Smooth muscle cell (in vitro differentiated cells): ENCODE data around the gene KCNC3. TPM values are rescaled to one million over a fixed set of nuclear protein-coding genes. Genes with fewer than 3 reads are reported as not detected.

ENCODE experiments used
- DNase-seq: peaks from one replicate; lab custom pipeline; 2025; ENCODE audit not compliant: unreplicated experiment; lab: John Stamatoyannopoulos, UW
- H2AFZ ChIP-seq: fragments of 200-600 bp; sonication (generic); 2 replicates; pipeline ENCODE4 v1.6.0; 2016; ENCODE audit warnings: antibody characterized with exemption, low read depth, mild to moderate bottlenecking
- H3F3A ChIP-seq: fragments of 200-600 bp; sonication (generic); 2 replicates; pipeline ENCODE4 v1.6.0; 2017; ENCODE audit warnings: antibody characterized with exemption, low read depth
- H3K27ac ChIP-seq: fragments of 200-600 bp; sonication (generic); 2 replicates; pipeline ENCODE4 v1.5.1; 2016; ENCODE audit warnings: low read depth, mild to moderate bottlenecking
- H3K27me3 ChIP-seq: fragments of 200-600 bp; sonication (generic); 2 replicates; pipeline ENCODE4 v1.6.1; 2016; ENCODE audit warnings: low read depth, mild to moderate bottlenecking
- H3K36me3 ChIP-seq: fragments of 200-600 bp; sonication (generic); 2 replicates; pipeline ENCODE4 v1.5.1; 2016; ENCODE audit warnings: low read depth
- H3K4me1 ChIP-seq: fragments of 200-600 bp; sonication (generic); 2 replicates; pipeline ENCODE4 v1.5.1; 2016; ENCODE audit warnings: low read depth
- H3K4me2 ChIP-seq: fragments of 200-600 bp; sonication (generic); 2 replicates; pipeline ENCODE4 v1.6.0; 2016; ENCODE audit warnings: mild to moderate bottlenecking
- H3K4me3 ChIP-seq: fragments of 200-600 bp; sonication (generic); 2 replicates; pipeline ENCODE4 v1.5.1; 2016; ENCODE audit warnings: mild to moderate bottlenecking
- H3K79me2 ChIP-seq: fragments of 200-600 bp; sonication (generic); 2 replicates; pipeline ENCODE4 v1.6.0; 2016; ENCODE audit warnings: low read depth, mild to moderate bottlenecking
- H3K9ac ChIP-seq: fragments of 200-600 bp; sonication (generic); 2 replicates; pipeline ENCODE4 v1.6.0; 2016; ENCODE audit warnings: low read depth
- H3K9me3 ChIP-seq: fragments of 200-600 bp; sonication (generic); replicated peaks from 2 replicates; pipeline ENCODE4 v1.5.1; 2016; ENCODE audit warnings: low read depth
- H4K20me1 ChIP-seq: fragments of 200-600 bp; sonication (generic); 2 replicates; pipeline ENCODE4 v1.6.0; 2016; ENCODE audit warnings: low read depth
- WGBS: methylation state at CpG from one replicate; pipeline ENCODE4 v1.1.7; 2016; ENCODE audit warnings: low lambda C conversion rate; 5-methylcytosine and 5-hydroxymethylcytosine counted together
- polyA plus RNA-seq: library from polyadenylated mRNA; unstranded; fragments of >200 nt; fragmentation: Nextera tagmentation; extraction: Ambion mirVana; gene quantifications from 2 replicates; pipeline ENCODE4 v1.2.1, GENCODE V29; 2016
- total RNA-seq: library from RNA; depleted of rRNA; stranded (reverse); fragments of >200 nt; gene quantifications from 2 replicates; pipeline ENCODE4 v1.2.3, GENCODE V29; 2014
- TF ChIP-seq, protein P1 (sequence below): fragments of 200-600 bp; sonication (generic); IDR thresholded peaks from 2 replicates; pipeline ENCODE4 v1.5.1; 2017; ENCODE audit warnings: borderline replicate concordance, mild to moderate bottlenecking, antibody characterized with exemption; ENCODE audit not compliant: insufficient read depth, poor library complexity, severe bottlenecking

Gene KCNC3
- total and polyA plus RNA-seq, 2 experiments from 2014 or later = 0.46 to 1.4 TPM

DNA sequence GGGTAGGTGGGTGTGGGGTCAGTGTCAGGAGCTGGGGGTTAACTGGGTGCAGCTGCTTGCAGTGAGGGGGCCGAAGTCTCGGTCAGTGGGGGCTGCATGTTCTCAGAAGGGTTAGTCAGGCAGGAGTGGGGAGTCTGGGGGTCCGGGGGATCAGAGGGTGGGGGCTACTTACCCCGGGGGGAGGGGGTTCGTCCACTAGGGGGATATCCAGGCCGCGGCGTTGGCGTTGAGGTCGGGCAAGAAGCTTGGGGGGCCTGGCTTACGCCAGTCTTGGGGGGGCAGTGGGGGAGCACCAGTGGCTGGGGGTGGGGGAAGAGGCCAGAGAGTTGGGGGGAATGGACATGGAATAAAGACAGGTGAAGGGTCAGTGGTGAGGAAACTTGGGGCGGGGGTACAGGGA lies 9.1 kb downstream of the KCNC3 start:
- Histone ChIP-seq H3K9ac (no peak overlapping the region), H3K9me3 (no peaks in the 10 kb centered on the region), H3K4me1 (no peaks in the 10 kb centered on the region), H3K27me3 (peaks cover 3% of the 10 kb centered on the region), H3K27ac (no peak overlapping the region), H3K36me3 (no peaks in the 10 kb centered on the region), H3F3A (no peaks in the 10 kb centered on the region), H3K4me3 (no peak overlapping the region), H2AFZ (no peak overlapping the region), H3K4me2 (no peak overlapping the region), H3K79me2 (no peaks in the 10 kb centered on the region), H4K20me1 (peaks cover 19% of the 10 kb centered on the region)
- DNase-seq = no peak
- TF ChIP-seq, protein P1, sequence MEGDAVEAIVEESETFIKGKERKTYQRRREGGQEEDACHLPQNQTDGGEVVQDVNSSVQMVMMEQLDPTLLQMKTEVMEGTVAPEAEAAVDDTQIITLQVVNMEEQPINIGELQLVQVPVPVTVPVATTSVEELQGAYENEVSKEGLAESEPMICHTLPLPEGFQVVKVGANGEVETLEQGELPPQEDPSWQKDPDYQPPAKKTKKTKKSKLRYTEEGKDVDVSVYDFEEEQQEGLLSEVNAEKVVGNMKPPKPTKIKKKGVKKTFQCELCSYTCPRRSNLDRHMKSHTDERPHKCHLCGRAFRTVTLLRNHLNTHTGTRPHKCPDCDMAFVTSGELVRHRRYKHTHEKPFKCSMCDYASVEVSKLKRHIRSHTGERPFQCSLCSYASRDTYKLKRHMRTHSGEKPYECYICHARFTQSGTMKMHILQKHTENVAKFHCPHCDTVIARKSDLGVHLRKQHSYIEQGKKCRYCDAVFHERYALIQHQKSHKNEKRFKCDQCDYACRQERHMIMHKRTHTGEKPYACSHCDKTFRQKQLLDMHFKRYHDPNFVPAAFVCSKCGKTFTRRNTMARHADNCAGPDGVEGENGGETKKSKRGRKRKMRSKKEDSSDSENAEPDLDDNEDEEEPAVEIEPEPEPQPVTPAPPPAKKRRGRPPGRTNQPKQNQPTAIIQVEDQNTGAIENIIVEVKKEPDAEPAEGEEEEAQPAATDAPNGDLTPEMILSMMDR = no peak
- 100% methylated on average over 4 of the region's 12 CpGs for WGBS

DNA sequence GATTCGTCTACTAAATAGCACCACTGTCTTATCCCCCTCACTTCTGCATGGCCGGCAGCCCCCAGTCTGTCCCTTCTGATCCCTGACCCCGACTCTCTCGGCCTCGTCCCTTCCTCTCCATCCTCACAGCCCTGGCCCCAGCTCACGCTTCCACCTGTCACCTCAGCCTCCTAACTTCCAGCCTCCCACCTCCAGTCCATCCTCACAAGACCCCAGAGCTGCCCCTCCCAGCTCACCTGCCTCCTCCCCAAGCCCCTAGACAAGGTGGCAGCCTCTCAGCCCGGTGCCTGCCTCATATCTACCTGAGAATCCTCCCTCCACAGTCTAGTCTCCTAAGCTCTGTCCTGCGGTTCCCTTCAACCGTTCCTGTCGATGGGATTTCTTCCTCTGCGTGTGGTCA lies 10.0 kb downstream of the KCNC3 start:
- H3K36me3 ChIP-seq = no peaks in the 10 kb centered on the region
- no peak overlapping the region for H3K27ac ChIP-seq
- 95% methylated on average over 7 of the region's 11 CpGs for WGBS
- H3K4me1 ChIP-seq = no peaks in the 10 kb centered on the region
- no peaks in the 10 kb centered on the region for H3K79me2 ChIP-seq
- no peak overlapping the region for H3K4me2 ChIP-seq
- no peaks in the 10 kb centered on the region for H3K9me3 ChIP-seq
- no peak for DNase-seq
- H4K20me1 ChIP-seq = peaks cover 10% of the 10 kb centered on the region
- TF ChIP-seq, protein P1 = no peak
- H3K4me3 ChIP-seq = no peak overlapping the region
- H2AFZ ChIP-seq = no peak overlapping the region
- H3K27me3 ChIP-seq = peaks cover 12% of the 10 kb centered on the region
- H3F3A ChIP-seq = no peaks in the 10 kb centered on the region
- H3K9ac ChIP-seq = no peak overlapping the region

DNA sequence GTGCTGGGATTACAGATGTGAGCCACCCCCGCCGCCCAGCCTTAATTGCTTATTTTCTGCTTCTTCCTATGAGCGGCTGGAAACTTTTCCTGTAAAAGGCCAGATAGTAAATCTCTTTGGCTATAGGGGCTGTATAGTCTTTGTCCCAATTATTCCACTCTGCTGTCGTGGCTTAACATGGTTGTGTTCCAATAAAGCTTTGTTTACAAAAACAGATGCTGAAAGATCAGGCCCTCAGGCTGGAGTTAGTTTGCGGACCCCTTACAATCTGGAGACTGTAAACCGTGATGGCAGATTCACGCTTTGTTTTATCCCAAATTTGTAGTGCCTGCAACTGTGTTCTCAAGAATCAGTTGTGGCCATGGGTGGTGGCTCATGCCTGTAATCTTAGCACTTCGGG lies 10.7 kb downstream of the KCNC3 start:
- Histone ChIP-seq H3F3A (no peaks in the 10 kb centered on the region), H3K4me3 (no peak overlapping the region), H3K27ac (no peak overlapping the region), H2AFZ (no peak overlapping the region), H3K36me3 (no peaks in the 10 kb centered on the region), H4K20me1 (peaks cover 3% of the 10 kb centered on the region), H3K4me2 (no peak overlapping the region), H3K27me3 (peaks cover 20% of the 10 kb centered on the region), H3K4me1 (no peaks in the 10 kb centered on the region), H3K9ac (no peak overlapping the region), H3K9me3 (no peaks in the 10 kb centered on the region), H3K79me2 (no peaks in the 10 kb centered on the region)
- 84% methylated on average over 8 of the region's 8 CpGs for WGBS
- TF ChIP-seq, protein P1 = no peak
- no peak for DNase-seq

DNA sequence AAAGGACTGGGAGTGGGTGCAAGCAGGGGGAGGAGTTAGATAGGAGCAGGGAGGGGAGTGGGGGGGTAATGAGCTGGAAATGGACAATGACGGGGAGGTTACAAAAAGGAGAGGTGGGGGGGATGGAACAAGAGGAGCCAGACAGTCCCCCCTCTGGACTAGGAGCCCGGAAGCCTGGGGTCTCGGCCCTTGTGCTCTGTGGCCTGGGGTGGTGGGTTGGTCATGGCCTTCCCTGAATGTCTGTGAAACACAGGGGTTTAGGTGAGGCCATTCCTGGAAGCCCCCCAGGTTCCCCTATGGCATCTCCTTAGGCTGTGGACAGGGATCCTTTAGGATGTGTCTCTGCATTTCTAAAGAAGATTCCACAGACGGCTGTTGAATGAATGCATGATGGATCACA lies 12.1 kb downstream of the KCNC3 start:
- H4K20me1 ChIP-seq = no peaks in the 10 kb centered on the region
- no peaks in the 10 kb centered on the region for H3K79me2 ChIP-seq
- no peak for DNase-seq
- no peaks in the 10 kb centered on the region for H3K4me1 ChIP-seq
- peaks cover 33% of the 10 kb centered on the region for H3K27me3 ChIP-seq
- H3K27ac ChIP-seq = no peak overlapping the region
- no peak overlapping the region for H3K4me3 ChIP-seq
- H3K4me2 ChIP-seq = no peak overlapping the region
- TF ChIP-seq, protein P1 = no peak
- no peak overlapping the region for H3K9ac ChIP-seq
- WGBS = 94% methylated on average over 4 of the region's 4 CpGs
- no peaks in the 10 kb centered on the region for H3K36me3 ChIP-seq
- no peaks in the 10 kb centered on the region for H3K9me3 ChIP-seq
- no peaks in the 10 kb centered on the region for H3F3A ChIP-seq
- no peak overlapping the region for H2AFZ ChIP-seq
